HG02943 (cell line): Measurements from ENCODE around the gene ASPRV1.
"Not testable (repeated sequence)": the region's sequence is repeated elsewhere in the genome, so short reads cannot be mapped to it uniquely, and the experiment has no call there.

Experiments
- ATAC-seq: cut with Tn5 transposase; IDR thresholded peaks from one replicate; pipeline ENCODE4 v1.9.1; 2021; ENCODE audit warnings: mild to moderate bottlenecking, low read depth, moderate library complexity; ENCODE audit not compliant: unreplicated experiment

The ASPRV1 gene

GRCh38 chr2:69961496-69961895 is at the start of gene ASPRV1:
ASPRV1 (minus strand) TSS chr2:69961631; CDS start chr2:69961436, 195 bp downstream.
- no peak for ATAC-seq

- ATAC-seq: no peak
Observed at GRCh38 chr2:70010576-70011111, 49.2 kb upstream of the ASPRV1 start.

- no peak for ATAC-seq
Observed at GRCh38 chr2:70009762-70010575, 48.5 kb upstream of the ASPRV1 start.

- ATAC-seq: no peak
Observed at GRCh38 chr2:70008290-70008689, 46.9 kb upstream of the ASPRV1 start.

GRCh38 chr2:70007151-70007550 is 45.7 kb upstream of the ASPRV1 start:
- no peak for ATAC-seq

GRCh38 chr2:70006447-70006784 is 45.0 kb upstream of the ASPRV1 start:
- no peak for ATAC-seq

GRCh38 chr2:70005752-70006446 is 44.5 kb upstream of the ASPRV1 start:
- ATAC-seq: no peak

GRCh38 chr2:70005216-70005615 is 43.8 kb upstream of the ASPRV1 start:
- no peak for ATAC-seq

- ATAC-seq: no peak
Observed at GRCh38 chr2:70003093-70003830, 41.8 kb upstream of the ASPRV1 start.

GRCh38 chr2:70002241-70002899 is 40.9 kb upstream of the ASPRV1 start:
- ATAC-seq: no peak

GRCh38 chr2:70000529-70000928 is 39.1 kb upstream of the ASPRV1 start:
- ATAC-seq: not testable (repeated sequence)

GRCh38 chr2:69998761-69999160 is 37.3 kb upstream of the ASPRV1 start:
- ATAC-seq: no peak

GRCh38 chr2:69997015-69997830 is 35.8 kb upstream of the ASPRV1 start:
- ATAC-seq: no peak

GRCh38 chr2:69995511-69995910 is 34.1 kb upstream of the ASPRV1 start:
- no peak for ATAC-seq

GRCh38 chr2:69994166-69994565 is 32.7 kb upstream of the ASPRV1 start:
- ATAC-seq: no peak

- ATAC-seq: no peak
Observed at GRCh38 chr2:69993708-69994107, 32.3 kb upstream of the ASPRV1 start.

GRCh38 chr2:69993048-69993565 is 31.7 kb upstream of the ASPRV1 start:
- ATAC-seq: no peak

- ATAC-seq: no peak
Observed at GRCh38 chr2:69992310-69993047, 31.0 kb upstream of the ASPRV1 start.
